ENCODE data around the gene LRRC27.

The LRRC27 gene

DNA sequence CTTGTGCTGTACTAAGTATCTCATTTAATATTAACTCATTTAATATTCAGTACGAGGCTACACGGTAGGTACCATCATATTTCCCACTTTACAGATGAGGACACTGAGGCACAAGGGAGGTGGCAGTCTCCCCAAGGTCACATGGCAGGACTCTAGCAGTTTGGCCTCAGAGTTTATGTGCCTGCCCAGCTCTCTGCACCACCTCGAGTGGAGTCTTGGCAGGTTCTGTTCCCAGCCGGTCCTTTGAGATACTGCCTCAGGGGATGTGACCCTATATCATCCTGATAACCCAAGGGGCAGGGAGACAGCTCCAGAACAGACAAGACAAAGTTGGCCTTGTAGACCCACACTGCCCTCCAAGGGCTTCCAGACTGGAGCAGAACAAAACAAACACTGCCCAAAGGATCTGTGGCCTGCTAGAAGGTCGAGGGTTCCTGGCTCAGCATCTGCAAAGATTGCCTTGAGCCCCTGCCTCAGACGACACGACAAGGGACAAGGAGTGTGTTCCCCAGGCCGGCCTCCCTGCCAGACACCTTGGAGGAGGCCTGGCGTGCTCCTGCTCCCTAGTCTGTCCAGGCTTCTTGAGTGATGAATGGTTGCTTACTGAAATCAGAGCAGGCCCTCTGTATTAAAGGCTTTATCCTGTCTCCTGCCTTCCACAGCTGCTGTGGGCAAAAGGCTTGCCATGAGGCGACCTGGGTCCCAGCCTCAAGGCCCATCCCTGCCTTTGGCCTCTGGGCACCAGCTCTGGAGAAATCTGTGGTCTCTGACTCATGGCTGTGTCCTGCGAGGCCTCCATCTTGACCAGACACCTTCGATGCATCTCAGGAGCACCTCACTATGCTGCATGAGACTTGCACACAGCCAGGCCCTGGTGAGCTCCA, 61.1 kb downstream of the LRRC27 start:
- no peak for DNase-seq

DNA sequence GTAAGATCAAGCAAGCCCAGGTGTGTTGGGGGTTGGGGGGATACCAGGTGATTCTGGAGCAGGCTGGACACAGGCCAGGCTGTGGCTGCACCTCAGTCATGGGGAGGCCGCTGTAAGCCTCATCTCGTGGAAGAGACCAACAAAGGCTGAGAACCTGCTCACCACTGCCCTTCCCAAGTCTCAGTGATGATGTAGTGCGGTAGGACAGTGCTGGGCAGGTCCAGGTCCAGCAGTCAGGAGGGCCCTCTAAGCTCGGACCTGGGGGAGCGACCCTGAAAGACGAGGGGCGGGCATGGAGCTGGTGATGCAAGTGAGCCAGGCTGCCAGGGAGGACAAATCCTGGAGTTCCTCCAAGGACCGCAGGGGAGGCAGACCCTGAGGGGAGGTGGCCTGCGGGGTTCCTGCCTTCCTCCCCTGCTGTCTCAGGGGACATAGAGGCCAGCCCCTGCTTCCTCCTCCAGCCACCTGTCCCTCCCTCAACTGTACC, 61.7 kb downstream of the LRRC27 start:
- DNase-seq: no peak

GRCh38 chr10:132394201-132394811, 62.3 kb downstream of the LRRC27 start:
- no peak for DNase-seq

GRCh38 chr10:132394936-132395703, 63.1 kb downstream of the LRRC27 start:
- no peak for DNase-seq

- no peak for DNase-seq
Measured at GRCh38 chr10:132395704-132396493, 63.9 kb downstream of the LRRC27 start.

DNA sequence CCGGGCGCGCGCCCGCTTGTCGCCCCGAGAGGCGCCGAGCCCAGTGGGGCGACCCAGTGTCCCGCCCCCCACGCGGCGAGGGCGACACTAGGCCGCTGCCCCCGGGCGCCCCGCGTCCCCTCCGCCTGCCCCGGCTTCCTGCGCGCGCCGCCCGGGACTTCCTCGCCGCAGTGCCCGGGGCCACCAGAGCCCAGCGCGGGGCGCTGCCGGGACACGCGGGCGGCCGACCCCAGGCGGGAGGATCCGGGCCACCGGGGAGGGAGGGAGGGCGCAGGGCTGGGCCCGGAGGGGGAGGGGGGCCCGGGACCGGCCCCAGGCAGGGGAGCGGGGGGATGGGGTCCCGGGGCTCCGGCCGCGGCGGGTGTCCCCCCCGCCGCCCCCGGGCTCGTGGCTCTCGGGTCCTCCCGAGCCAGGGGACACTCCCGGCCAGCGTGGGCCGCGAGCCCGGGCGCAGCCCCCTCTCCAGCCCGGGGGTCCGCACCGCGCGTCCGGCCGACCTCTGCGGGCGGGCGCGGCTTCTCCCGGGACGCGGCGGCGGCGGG, 64.6 kb downstream of the LRRC27 start:
- no peak for DNase-seq

GRCh38 chr10:132397036-132397541, 65.1 kb downstream of the LRRC27 start, which contains the start of gene PWWP2B:
Gene PWWP2B, plus strand, starts transcription at chr10:132397200. Its CDS starts 27 bp downstream, at chr10:132397227.
- peak; percentile 18 for DNase-seq

DNA sequence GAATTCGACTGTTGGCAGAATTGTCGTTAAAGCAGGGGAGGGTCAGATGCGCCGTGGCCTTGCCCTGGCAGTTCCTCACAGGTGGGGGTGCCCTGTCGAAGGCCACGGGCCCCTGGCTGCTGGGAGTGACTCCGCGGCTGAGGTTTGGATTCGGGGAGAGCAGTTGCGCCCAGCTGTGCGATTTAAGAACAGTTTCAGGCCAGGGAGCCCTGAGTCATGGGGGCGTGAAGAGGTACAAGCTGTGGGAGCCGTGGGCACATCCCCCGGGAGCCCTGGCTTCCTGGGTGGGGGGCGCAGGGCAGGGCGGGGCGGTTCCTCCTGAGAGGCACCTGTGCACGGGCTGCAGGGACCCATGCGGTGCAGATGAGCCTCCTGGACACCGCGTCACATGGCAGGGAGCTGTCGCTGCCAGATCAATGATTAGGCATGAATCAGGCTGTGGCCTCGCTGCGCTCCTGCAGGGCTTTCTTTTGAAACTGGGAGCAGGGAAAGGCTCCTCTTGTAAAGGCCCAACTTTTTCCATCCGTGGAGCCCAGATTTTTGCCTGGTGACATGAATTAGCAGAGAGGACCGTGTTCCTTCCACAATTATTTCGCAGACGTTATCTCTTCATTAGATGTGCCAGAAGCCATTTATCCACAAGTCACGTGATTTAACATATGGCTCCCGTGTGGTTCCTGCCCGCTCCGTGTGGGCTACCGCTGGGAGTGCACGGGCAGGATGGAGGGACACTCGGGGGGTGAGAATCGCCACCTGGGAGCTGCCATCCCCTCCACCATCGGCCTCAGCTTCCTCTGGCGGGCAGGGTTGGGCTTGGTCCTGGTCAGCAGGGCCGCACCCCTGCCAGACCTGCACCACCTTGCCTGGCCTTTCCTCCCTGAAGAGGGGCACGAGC, 65.9 kb downstream of the LRRC27 start:
- no peak for DNase-seq

GRCh38 chr10:132398566-132398991, 66.6 kb downstream of the LRRC27 start:
- no peak for DNase-seq

GRCh38 chr10:132399117-132400035, 67.4 kb downstream of the LRRC27 start:
- no peak for DNase-seq

DNA sequence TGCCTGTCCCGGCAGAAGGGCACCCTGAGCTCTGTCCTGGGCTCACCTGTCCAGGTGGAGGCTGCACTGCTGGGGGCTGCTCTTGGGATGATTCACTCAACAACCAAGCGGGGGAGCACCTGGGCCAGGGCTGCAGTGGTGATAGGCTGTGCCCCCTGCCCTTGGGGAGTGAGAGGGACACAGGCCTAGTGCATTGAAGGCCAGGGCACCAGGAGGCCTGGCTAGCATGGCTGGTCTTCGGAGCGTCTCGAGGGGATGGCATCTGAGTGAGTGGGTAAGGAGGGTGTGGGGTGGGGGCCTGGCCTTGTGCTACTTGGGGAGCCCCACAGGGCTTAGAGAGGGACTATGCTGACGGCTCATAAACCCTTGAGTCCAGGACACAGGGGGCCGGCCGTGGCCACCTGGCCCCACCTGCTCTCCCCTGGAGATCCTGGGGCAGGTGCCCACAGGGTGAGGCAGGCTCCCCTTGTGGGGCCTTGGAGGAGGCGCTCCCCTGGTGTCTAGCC, 68.1 kb downstream of the LRRC27 start:
- DNase-seq: no peak

DNA sequence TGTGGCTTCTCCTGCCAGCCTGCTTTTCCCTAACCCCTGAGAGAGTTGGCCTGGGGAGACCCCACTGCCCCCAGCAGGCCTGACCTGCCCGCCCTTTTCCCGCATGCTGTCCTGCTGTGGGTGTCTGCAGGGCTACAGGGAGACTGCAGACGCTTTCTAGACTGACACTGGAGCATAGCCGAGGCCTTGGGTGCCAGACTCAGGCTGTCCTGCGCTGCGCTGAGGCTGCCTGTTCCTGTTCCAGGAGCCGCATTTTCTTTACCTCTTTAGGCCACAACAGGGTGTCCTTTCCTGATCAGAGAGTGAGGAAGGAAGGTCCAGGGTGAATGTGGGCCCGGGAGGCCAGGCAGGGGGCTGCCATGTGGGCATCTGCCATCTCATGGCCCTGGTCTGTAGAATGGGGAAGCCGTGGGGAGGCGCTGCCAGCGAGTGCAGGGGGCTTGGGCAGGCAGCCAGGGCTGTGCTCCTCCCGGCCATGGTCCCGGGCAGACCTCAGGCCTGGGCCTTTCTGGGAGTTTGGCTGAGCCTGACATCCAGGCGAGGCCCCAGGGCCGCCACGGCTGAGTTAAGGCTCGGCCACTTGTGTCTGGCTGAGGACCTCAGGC, 68.7 kb downstream of the LRRC27 start:
- no peak for DNase-seq

DNA sequence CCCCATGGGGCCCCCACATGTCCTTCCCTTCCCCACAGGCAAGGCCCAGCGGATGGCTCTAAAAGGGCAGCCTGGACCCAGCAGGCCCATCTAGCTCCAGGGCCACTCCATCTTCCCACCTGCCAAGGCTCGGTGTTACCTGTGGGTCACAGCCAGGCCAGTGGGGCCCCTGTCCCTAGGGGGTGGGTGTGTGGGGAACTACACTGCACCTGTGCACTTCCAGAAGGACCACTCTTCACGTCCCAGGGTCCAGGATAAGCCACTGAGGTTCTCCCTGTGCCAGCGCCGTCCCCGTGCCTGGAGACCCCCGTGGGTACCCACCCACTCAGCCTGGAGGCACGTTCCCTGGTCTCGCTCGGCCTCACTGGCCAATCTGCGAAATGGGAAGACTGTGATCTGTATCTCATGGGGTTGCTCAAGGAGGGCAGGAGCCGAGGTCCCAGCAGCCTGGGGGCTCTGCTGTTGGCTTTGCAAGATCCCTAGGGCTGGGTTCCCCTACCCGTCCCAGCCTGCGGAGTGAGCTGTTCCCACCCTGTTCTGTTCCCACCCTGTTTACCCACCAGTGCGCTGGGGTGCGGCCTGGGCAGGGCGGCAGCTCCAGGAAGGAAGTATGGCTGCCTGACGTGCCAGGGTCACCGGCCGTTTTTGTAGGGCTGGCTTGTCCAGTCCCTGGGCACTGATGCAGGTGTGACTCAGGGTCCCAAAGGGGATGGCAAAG, 69.6 kb downstream of the LRRC27 start:
- DNase-seq: no peak

- no peak for DNase-seq
Measured at GRCh38 chr10:132402781-132403241, 70.8 kb downstream of the LRRC27 start.

- DNase-seq: no peak
Measured at GRCh38 chr10:132403511-132404168, 71.6 kb downstream of the LRRC27 start.

GRCh38 chr10:132404169-132404880, 72.3 kb downstream of the LRRC27 start:
- no peak for DNase-seq

GRCh38 chr10:132404911-132405462, 73.0 kb downstream of the LRRC27 start:
- no peak for DNase-seq

All from midbrain (tissue), 1 donor.